Brain microvascular endothelial cell (primary cell): ENCODE data around the gene NYNRIN.

Experiments
- DNase-seq: peaks from one replicate; pipeline ENCODE4 v3.0.0-alpha.2; 2020
- H3K27ac ChIP-seq: fragments of 250-450 bp; sonication (Bioruptor Pico); 2 replicates; pipeline ENCODE4 v1.5.1; 2020; ENCODE audit warnings: mild to moderate bottlenecking, moderate library complexity
- H3K27me3 ChIP-seq: fragments of 250-450 bp; sonication (Bioruptor Pico); replicated peaks from 2 replicates; pipeline ENCODE4 v1.5.1; 2020; ENCODE audit warnings: mild to moderate bottlenecking
- H3K36me3 ChIP-seq: fragments of 250-450 bp; sonication (Bioruptor Pico); replicated peaks from 2 replicates; pipeline ENCODE4 v1.5.1; 2020; ENCODE audit warnings: mild to moderate bottlenecking
- H3K4me3 ChIP-seq: 2 replicates; pipeline ENCODE4 v1.5.1; 2011; ENCODE audit warnings: low read depth, mild to moderate bottlenecking, control low read depth, low read length, moderate library complexity
- in situ Hi-C: cut with HindIII; loops from 2 replicates; pipeline ENCODE4 v1.10.0; 2017; ENCODE audit warnings: low sequenced_read_pairs, low pct_ligation_motif_present
- TF ChIP-seq, protein P1 (sequence below): IDR thresholded peaks from 2 replicates; pipeline ENCODE4 v1.5.1; 2011; ENCODE audit warnings: low read depth, mild to moderate bottlenecking, moderate library complexity, low read length, control low read depth, inconsistent platforms; ENCODE audit errors: missing control alignments

Gene NYNRIN

GRCh38 chr14:24407608-24408325, 9.0 kb downstream of the NYNRIN start:
- no peaks in the 10 kb centered on the region for H3K27me3 ChIP-seq
- DNase-seq: no peak
- in situ Hi-C loops: no loop called here
- H3K36me3 ChIP-seq: no peaks in the 10 kb centered on the region
- TF ChIP-seq, protein P1, sequence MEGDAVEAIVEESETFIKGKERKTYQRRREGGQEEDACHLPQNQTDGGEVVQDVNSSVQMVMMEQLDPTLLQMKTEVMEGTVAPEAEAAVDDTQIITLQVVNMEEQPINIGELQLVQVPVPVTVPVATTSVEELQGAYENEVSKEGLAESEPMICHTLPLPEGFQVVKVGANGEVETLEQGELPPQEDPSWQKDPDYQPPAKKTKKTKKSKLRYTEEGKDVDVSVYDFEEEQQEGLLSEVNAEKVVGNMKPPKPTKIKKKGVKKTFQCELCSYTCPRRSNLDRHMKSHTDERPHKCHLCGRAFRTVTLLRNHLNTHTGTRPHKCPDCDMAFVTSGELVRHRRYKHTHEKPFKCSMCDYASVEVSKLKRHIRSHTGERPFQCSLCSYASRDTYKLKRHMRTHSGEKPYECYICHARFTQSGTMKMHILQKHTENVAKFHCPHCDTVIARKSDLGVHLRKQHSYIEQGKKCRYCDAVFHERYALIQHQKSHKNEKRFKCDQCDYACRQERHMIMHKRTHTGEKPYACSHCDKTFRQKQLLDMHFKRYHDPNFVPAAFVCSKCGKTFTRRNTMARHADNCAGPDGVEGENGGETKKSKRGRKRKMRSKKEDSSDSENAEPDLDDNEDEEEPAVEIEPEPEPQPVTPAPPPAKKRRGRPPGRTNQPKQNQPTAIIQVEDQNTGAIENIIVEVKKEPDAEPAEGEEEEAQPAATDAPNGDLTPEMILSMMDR: no peak
- H3K4me3 ChIP-seq: no peak overlapping the region
- H3K27ac ChIP-seq: no peak overlapping the region

- Histone ChIP-seq H3K27me3 (no peaks in the 10 kb centered on the region), H3K4me3 (no peak overlapping the region), H3K36me3 (peaks cover 4% of the 10 kb centered on the region), H3K27ac (no peak overlapping the region)
- TF ChIP-seq, protein P1: no peak
- DNase-seq: no peak
- in situ Hi-C loops: no loop called here
These were observed 10.0 kb downstream of the NYNRIN start for GRCh38 chr14:24408764-24409163.

DNA sequence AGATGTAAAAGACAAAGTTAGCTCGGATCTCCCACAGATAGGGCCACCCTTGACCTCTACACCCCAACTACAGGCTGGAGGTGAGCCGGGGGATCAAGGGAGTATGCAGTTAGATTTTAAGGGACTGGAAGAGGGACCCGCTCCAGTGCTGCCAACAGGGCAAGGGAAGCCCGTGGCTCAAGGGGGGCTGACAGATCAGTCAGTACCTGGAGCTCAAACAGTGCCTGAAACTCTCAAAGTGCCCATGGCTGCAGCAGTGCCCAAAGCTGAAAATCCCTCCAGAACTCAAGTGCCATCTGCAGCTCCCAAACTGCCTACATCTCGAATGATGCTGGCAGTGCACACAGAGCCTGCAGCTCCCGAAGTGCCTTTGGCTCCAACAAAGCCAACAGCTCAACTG, 10.4 kb downstream of the NYNRIN start:
- in situ Hi-C loops: no loop called here
- no peaks in the 10 kb centered on the region for H3K27me3 ChIP-seq

DNA sequence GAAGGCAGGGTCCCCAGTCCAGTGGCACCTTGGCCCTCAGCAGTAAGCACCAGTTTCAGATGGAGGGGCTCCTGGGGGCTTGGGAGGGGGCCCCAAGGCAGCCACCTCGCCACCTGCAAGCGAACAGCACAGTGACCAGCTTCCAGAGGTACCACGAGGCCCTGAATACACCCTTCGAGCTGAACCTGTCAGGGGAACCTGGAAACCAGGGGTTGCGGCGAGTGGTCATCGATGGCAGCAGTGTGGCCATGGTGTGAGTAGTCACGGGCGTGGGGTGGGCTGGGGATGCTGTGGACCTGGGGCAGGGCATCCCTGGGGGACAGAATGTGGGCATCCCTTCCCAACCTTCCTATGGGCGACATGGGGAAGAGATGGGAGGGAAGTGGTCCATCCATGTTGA, 11.2 kb downstream of the NYNRIN start:
- TF ChIP-seq, protein P1: no peak

More for the DNA sequence above, 10.4 kb downstream of the NYNRIN start:
- Histone ChIP-seq H3K4me3 (no peak overlapping the region), H3K36me3 (peaks cover 4% of the 10 kb centered on the region), H3K27ac (no peak overlapping the region)
- TF ChIP-seq, protein P1: no peak
- DNase-seq: no peak

GRCh38 chr14:24411443-24412389, 12.9 kb downstream of the NYNRIN start:
- DNase-seq: peak; percentile 51
- H3K27ac ChIP-seq: no peak overlapping the region
- H3K27me3 ChIP-seq: no peaks in the 10 kb centered on the region
- peaks cover 4% of the 10 kb centered on the region for H3K36me3 ChIP-seq
- in situ Hi-C loops: no loop called here
- no peak overlapping the region for H3K4me3 ChIP-seq
- TF ChIP-seq, protein P1: peak; percentile 86

More for the DNA sequence above, 11.2 kb downstream of the NYNRIN start:
- Histone ChIP-seq H3K27ac (no peak overlapping the region), H3K27me3 (no peaks in the 10 kb centered on the region), H3K36me3 (peaks cover 4% of the 10 kb centered on the region), H3K4me3 (no peak overlapping the region)
- in situ Hi-C loops: no loop called here
- no peak for DNase-seq
